SK-N-SH treated with all-trans-retinoic acid at 6 μM for 48 hours (cell line): ENCODE data around the gene SLC6A8.

Source experiments
- ATAC-seq: fragments of 200-7000 bp; cut with Tn5 transposase; 3 replicates; pipeline ENCODE4 v1.9.1; 2020; ENCODE audit warnings: mild to moderate bottlenecking, moderate library complexity
- ARNTL ChIP-seq: fragments of 450-650 bp; formaldehyde crosslinking; IDR thresholded peaks from 2 replicates; pipeline ENCODE4 v1.5.0; 2020; ENCODE audit warnings: low read depth, mild to moderate bottlenecking, moderate library complexity, borderline replicate concordance
- BACH2 ChIP-seq: fragments of 250-450 bp; sonication (Bioruptor Pico); IDR thresholded peaks from 2 replicates; pipeline ENCODE4 v1.9.0; 2021; ENCODE audit warnings: mild to moderate bottlenecking, borderline replicate concordance
- CSDC2 ChIP-seq: fragments of 250-450 bp; sonication (Bioruptor Pico); IDR thresholded peaks from 2 replicates; pipeline ENCODE4 v1.5.0; 2020; ENCODE audit warnings: mild to moderate bottlenecking, moderate library complexity
- ESRRG ChIP-seq: fragments of 250-450 bp; sonication (Bioruptor Pico); IDR thresholded peaks from 2 replicates; pipeline ENCODE4 v1.6.1; 2021; ENCODE audit warnings: mild to moderate bottlenecking
- GLIS3 ChIP-seq: fragments of 250-450 bp; sonication (Bioruptor Pico); IDR thresholded peaks from 2 replicates; pipeline ENCODE4 v1.5.0; 2020; ENCODE audit warnings: mild to moderate bottlenecking, moderate library complexity
- ISL1 ChIP-seq: fragments of 250-450 bp; sonication (Bioruptor Pico); IDR thresholded peaks from 2 replicates; pipeline ENCODE4 v2.1.2; 2022; ENCODE audit warnings: mild to moderate bottlenecking, moderate library complexity
- OSR1 ChIP-seq: fragments of 250-450 bp; sonication (Bioruptor Pico); IDR thresholded peaks from 2 replicates; pipeline ENCODE4 v1.8.0; 2022; ENCODE audit warnings: moderate library complexity, mild to moderate bottlenecking, inconsistent platforms
- PPARA ChIP-seq: fragments of 250-450 bp; sonication (Bioruptor Pico); IDR thresholded peaks from 2 replicates; pipeline ENCODE4 v1.5.0; 2020; ENCODE audit warnings: mild to moderate bottlenecking, borderline replicate concordance
- RARB ChIP-seq: fragments of 250-450 bp; sonication (Bioruptor Pico); IDR thresholded peaks from 2 replicates; pipeline ENCODE4 v1.8.0; 2021; ENCODE audit warnings: mild to moderate bottlenecking, moderate library complexity
- SNAI2 ChIP-seq: fragments of 250-450 bp; sonication (Bioruptor Pico); IDR thresholded peaks from 2 replicates; pipeline ENCODE4 v1.5.0; 2020; ENCODE audit warnings: mild to moderate bottlenecking, moderate library complexity
- TCF4 ChIP-seq: fragments of 250-450 bp; sonication (Bioruptor Pico); IDR thresholded peaks from 2 replicates; pipeline ENCODE4 v1.8.0; 2021; ENCODE audit warnings: mild to moderate bottlenecking, moderate library complexity, borderline replicate concordance
- TOX ChIP-seq: fragments of 250-450 bp; sonication (Bioruptor Pico); IDR thresholded peaks from 2 replicates; pipeline ENCODE4 v1.8.0; 2021; ENCODE audit warnings: mild to moderate bottlenecking, moderate library complexity, borderline replicate concordance
- ZC3H10 ChIP-seq: fragments of 250-450 bp; sonication (Bioruptor Pico); IDR thresholded peaks from 2 replicates; pipeline ENCODE4 v1.5.1; 2021; ENCODE audit warnings: mild to moderate bottlenecking, moderate library complexity
- ZFP3 ChIP-seq: fragments of 250-450 bp; sonication (Bioruptor Pico); IDR thresholded peaks from 2 replicates; pipeline ENCODE4 v1.5.0; 2020; ENCODE audit warnings: mild to moderate bottlenecking, moderate library complexity
- ZFP30 ChIP-seq: fragments of 450-650 bp; formaldehyde crosslinking; IDR thresholded peaks from 2 replicates; pipeline ENCODE4 v1.5.0; 2022; ENCODE audit warnings: mild to moderate bottlenecking, moderate library complexity
- ZNF565 ChIP-seq: fragments of 450-650 bp; formaldehyde crosslinking; conservative IDR thresholded peaks from 2 replicates; pipeline ENCODE4 v1.5.0; 2020; ENCODE audit warnings: low read depth, mild to moderate bottlenecking, moderate library complexity
- ZNF70 ChIP-seq: fragments of 450-650 bp; formaldehyde crosslinking; IDR thresholded peaks from 2 replicates; pipeline ENCODE4 v1.5.0; 2020; ENCODE audit warnings: mild to moderate bottlenecking, moderate library complexity
- ZNF8 ChIP-seq: fragments of 450-650 bp; formaldehyde crosslinking; IDR thresholded peaks from 2 replicates; pipeline ENCODE4 v1.5.0; 2020; ENCODE audit warnings: mild to moderate bottlenecking, moderate library complexity
- TF ChIP-seq, protein P1 (sequence below): fragments of 250-450 bp; sonication (Bioruptor Pico); IDR thresholded peaks from 2 replicates; pipeline ENCODE4 v1.5.1; 2020; ENCODE audit warnings: low read depth, mild to moderate bottlenecking, moderate library complexity
- TF ChIP-seq, protein P2 (sequence below): fragments of 250-450 bp; sonication (Bioruptor Pico); IDR thresholded peaks from 2 replicates; pipeline ENCODE4 v1.8.0; 2021; ENCODE audit warnings: low read depth, mild to moderate bottlenecking, moderate library complexity, borderline replicate concordance
- TF ChIP-seq, protein P3 (sequence below): fragments of 250-450 bp; sonication (Bioruptor Pico); IDR thresholded peaks from 2 replicates; pipeline ENCODE4 v1.8.0; 2020; ENCODE audit warnings: mild to moderate bottlenecking, moderate library complexity, borderline replicate concordance

SLC6A8 gene

DNA sequence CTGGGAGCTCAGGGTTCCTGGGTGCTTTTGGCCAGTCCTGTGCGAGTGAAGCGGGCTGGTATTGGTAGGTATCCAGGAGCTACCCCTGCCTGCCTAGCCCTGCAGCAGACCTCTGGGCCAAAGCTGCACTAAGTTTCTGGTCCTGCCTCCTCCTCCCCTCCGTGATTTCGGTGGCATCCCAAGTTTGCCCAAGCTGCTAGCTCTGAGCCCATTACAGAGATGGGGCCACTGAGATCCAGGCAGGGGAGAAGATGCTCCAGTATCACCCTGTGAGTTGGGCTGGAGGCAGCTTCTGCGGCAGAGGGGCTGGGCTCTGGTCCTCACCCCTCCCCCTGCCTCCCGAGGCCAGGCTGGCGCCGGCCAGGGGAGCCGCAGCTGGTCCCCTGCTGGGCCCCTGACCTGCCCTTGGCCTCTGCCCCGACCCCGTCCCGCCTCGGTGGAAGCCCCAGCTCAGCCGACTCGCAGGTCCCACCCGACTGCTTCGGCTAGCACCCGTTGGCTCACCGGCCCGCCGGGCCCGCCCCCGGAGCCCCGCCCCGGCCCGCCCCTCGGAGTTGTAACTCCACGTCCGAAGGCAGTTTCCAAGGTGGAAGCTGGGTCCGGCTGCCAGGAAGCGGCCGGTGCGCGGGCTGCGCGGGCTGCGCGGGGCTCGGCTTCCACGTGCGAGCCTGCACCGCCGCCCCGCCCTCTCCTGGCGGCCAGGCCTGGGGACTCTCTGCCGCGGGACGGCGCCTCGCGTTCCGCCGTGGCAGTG lies 40.9 kb upstream of the SLC6A8 start, which contains the start of gene DUSP9:
DUSP9 (plus strand) TSS at position 584 of the 754 bp plus-strand sequence. CDS start 751 bp downstream, outside the sequence.
- ATAC-seq: peak; percentile 17; the same call in 2 of the 3 replicates
- TF ChIP-seq OSR1 (CRISPR knock-in tag) (no peak), BACH2 (no peak), GLIS3 (no peak), ZFP3 (CRISPR knock-in tag) (no peak), PPARA (CRISPR knock-in tag) (no peak), ISL1 (CRISPR knock-in tag) (no peak), RARB (no peak), ARNTL (CRISPR knock-in tag) (no peak), CSDC2 (no peak), TOX (CRISPR knock-in tag) (no peak), TCF4 (CRISPR knock-in tag) (no peak), ZNF565 (CRISPR knock-in tag) (no peak), ZFP30 (no peak)
- TF ChIP-seq, protein P1, sequence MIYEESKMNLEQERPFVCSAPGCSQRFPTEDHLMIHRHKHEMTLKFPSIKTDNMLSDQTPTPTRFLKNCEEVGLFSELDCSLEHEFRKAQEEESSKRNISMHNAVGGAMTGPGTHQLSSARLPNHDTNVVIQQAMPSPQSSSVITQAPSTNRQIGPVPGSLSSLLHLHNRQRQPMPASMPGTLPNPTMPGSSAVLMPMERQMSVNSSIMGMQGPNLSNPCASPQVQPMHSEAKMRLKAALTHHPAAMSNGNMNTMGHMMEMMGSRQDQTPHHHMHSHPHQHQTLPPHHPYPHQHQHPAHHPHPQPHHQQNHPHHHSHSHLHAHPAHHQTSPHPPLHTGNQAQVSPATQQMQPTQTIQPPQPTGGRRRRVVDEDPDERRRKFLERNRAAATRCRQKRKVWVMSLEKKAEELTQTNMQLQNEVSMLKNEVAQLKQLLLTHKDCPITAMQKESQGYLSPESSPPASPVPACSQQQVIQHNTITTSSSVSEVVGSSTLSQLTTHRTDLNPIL (CRISPR knock-in tag): no peak
- TF ChIP-seq, protein P2, sequence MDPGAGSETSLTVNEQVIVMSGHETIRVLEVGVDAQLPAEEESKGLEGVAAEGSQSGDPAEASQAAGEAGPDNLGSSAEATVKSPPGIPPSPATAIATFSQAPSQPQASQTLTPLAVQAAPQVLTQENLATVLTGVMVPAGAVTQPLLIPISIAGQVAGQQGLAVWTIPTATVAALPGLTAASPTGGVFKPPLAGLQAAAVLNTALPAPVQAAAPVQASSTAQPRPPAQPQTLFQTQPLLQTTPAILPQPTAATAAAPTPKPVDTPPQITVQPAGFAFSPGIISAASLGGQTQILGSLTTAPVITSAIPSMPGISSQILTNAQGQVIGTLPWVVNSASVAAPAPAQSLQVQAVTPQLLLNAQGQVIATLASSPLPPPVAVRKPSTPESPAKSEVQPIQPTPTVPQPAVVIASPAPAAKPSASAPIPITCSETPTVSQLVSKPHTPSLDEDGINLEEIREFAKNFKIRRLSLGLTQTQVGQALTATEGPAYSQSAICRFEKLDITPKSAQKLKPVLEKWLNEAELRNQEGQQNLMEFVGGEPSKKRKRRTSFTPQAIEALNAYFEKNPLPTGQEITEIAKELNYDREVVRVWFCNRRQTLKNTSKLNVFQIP (CRISPR knock-in tag): no peak
- TF ChIP-seq, all 23 proteins: peak for 0

DNA sequence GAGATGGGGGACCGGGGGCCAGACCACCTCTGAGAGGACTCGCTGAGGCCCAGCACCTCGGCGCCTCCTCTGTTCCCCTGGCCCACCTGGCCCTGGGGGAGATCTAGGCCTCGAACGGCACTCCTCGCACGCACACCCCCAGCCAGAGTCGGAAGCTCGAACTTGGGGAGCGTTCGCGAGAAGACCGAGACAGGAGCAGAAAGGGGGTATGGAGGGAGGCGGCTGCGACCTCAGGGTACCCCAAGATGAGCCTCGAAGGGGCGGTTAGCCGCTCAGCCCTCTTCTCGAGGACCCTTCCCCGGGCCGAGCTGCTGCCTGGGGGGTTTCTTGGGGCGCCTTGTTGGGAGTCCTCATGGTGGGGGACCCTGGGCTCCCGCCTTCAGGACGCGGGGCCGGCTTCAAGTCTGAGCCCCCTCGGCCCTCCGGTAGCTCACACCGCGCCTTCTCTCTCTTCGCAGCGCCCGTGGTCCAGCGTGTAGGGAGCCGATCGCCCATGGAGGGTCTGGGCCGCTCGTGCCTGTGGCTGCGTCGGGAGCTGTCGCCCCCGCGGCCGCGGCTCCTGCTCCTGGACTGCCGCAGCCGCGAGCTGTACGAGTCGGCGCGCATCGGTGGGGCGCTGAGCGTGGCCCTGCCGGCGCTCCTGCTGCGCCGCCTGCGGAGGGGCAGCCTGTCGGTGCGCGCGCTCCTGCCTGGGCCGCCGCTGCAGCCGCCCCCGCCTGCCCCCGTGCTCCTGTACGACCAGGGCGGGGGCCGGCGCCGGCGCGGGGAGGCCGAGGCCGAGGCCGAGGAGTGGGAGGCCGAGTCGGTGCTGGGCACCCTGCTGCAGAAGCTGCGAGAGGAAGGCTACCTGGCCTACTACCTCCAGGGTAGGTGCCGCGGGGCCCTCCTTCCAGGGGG lies 40.0 kb upstream of the SLC6A8 start:
- no peak for ATAC-seq
- TF ChIP-seq ZNF70 (CRISPR knock-in tag): no peak
- TF ChIP-seq ARNTL (CRISPR knock-in tag): no peak
- TF ChIP-seq ZC3H10: no peak
- TF ChIP-seq, protein P3, sequence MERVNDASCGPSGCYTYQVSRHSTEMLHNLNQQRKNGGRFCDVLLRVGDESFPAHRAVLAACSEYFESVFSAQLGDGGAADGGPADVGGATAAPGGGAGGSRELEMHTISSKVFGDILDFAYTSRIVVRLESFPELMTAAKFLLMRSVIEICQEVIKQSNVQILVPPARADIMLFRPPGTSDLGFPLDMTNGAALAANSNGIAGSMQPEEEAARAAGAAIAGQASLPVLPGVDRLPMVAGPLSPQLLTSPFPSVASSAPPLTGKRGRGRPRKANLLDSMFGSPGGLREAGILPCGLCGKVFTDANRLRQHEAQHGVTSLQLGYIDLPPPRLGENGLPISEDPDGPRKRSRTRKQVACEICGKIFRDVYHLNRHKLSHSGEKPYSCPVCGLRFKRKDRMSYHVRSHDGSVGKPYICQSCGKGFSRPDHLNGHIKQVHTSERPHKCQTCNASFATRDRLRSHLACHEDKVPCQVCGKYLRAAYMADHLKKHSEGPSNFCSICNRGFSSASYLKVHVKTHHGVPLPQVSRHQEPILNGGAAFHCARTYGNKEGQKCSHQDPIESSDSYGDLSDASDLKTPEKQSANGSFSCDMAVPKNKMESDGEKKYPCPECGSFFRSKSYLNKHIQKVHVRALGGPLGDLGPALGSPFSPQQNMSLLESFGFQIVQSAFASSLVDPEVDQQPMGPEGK (CRISPR knock-in tag): no peak
- TF ChIP-seq GLIS3: no peak
- TF ChIP-seq SNAI2 (CRISPR knock-in tag): no peak
- TF ChIP-seq ZFP3 (CRISPR knock-in tag): no peak
- TF ChIP-seq TOX (CRISPR knock-in tag): no peak
- TF ChIP-seq ISL1 (CRISPR knock-in tag): no peak

DNA sequence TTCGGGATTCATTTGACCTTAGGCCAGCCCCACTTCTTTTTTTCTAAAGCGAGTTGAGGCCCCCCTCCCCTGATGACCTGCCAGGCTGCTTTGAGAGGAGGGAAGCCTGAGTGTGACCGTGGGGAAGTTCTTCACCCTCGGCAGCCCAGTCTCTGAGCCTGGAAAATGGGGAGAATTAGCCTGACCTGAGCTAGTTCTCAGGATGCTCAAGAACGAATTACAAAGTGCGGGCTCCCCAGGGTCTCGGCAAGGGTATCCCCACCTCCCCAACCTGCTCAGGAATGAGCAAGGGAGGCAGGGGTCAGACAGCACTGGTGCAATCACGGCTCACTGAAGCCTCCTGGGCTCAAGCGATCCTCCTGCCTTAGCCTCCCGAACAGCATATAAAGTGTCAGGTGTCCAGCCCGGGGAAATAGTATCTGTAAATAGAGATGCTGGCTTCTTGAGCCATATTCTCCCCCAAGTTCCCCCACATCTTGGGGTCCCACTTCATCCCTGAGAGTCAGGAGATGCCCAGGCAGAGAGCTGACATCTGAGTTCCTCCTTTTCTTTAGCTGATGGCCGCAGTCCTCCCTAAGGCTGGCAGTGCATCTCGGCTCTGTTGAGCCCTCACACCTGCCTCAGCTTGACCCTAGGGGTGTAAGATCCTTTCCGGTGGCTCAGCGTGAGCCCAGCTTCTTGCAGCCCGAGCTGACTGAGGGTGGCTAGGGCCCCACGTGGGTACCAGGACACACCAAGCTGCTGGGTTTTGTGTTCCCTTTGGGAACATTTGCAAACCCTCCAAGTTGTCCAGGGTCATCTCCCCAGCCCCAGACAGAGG lies 39.2 kb upstream of the SLC6A8 start:
- TF ChIP-seq RARB: no peak
- TF ChIP-seq ZC3H10: no peak
- TF ChIP-seq SNAI2 (CRISPR knock-in tag): no peak
- no peak for TF ChIP-seq ZNF565 (CRISPR knock-in tag)
- TF ChIP-seq ZFP3 (CRISPR knock-in tag): no peak
- no peak for TF ChIP-seq GLIS3
- TF ChIP-seq ISL1 (CRISPR knock-in tag): no peak
- TF ChIP-seq TCF4 (CRISPR knock-in tag): no peak
- no peak for TF ChIP-seq ZNF8
- TF ChIP-seq, protein P3 (CRISPR knock-in tag): no peak
- no peak for TF ChIP-seq TOX (CRISPR knock-in tag)
- no peak for TF ChIP-seq ESRRG (CRISPR knock-in tag)
- no peak for TF ChIP-seq ARNTL (CRISPR knock-in tag)
- TF ChIP-seq PPARA (CRISPR knock-in tag): no peak
- TF ChIP-seq, protein P2 (CRISPR knock-in tag): no peak
- TF ChIP-seq BACH2: no peak
- no peak for ATAC-seq
